Gastrocnemius medialis (tissue), 4 donors: ENCODE results near the gene ZNF490. TPM values are rescaled to one million over a fixed set of nuclear protein-coding genes. Genes with fewer than 3 reads are reported as not detected.
A peak's percentile ranks its signal among the peaks of the same experiment; 100 is the strongest.

Experiments
- ATAC-seq, 2 donors: fragments of 150-250 bp; one replicate each; pipeline ENCODE4 v1.9.1; 2016
- DNase-seq, 2 donors: peaks; one replicate each; pipeline ENCODE4 v3.0.0-alpha.2; 2019
- H3K27ac ChIP-seq, 4 donors: fragments of 200-600 bp; sonication (generic); 1 replicate in 1 of 4; 2 replicates in 3 of 4; pipeline ENCODE4 v1.5.1; 2016 to 2018; ENCODE audit warnings: mild to moderate bottlenecking in 2 of 4, moderate library complexity in 1 of 4
- H3K27me3 ChIP-seq, 3 donors: fragments of 200-600 bp; sonication (generic) in 2 of 3; 1 replicate in 1 of 3; 2 replicates in 2 of 3; pipeline versions ENCODE4 v1.5.1 to v1.6.0; 2016 to 2019; ENCODE audit warnings: mild to moderate bottlenecking in 1 of 3, moderate library complexity in 1 of 3
- H3K36me3 ChIP-seq, 2 donors: fragments of 200-600 bp; sonication (generic) in 1 of 2; one replicate each; pipeline ENCODE4 v1.5.1; 2017 to 2018
- H3K4me1 ChIP-seq, 2 donors: fragments of 200-600 bp; sonication (generic) in 1 of 2; one replicate each; pipeline ENCODE4 v1.5.1; 2016 to 2017; ENCODE audit warnings: mild to moderate bottlenecking in 2 of 2
- H3K4me3 ChIP-seq, 4 donors: fragments of 200-600 bp; sonication (generic) in 3 of 4; 1 replicate in 1 of 4; 2 replicates in 3 of 4; pipeline ENCODE4 v1.5.1; 2016 to 2019; ENCODE audit warnings: mild to moderate bottlenecking in 2 of 4
- H3K9me3 ChIP-seq, 3 donors: fragments of 200-600 bp; sonication (generic) in 2 of 3; 1 replicate in 1 of 3; 2 replicates in 2 of 3; pipeline ENCODE4 v1.5.1; 2016 to 2019
- POLR2A ChIP-seq, 2 donors: fragments of 450-650 bp; IDR thresholded peaks; one replicate each; pipeline ENCODE4 v1.6.1; 2017; ENCODE audit warnings: antibody characterized with exemption in 2 of 2, mild to moderate bottlenecking in 2 of 2, moderate library complexity in 2 of 2
- in situ Hi-C, 4 donors: fragments of 200-750 bp; cut with MboI; loops; one replicate each; pipeline versions ENCODE4 v1.15.0 to v1.8.0; 2017; ENCODE audit warnings: low sequenced_read_pairs in 4 of 4
- intact Hi-C: fragments of 100-400 bp; cut with DNase I; formaldehyde crosslinking; loops from one replicate; pipeline ENCODE4 v1.15.1; 2023; ENCODE audit warnings: low total_unique reads
- total RNA-seq, 4 donors: library from RNA; depleted of rRNA; stranded (reverse); fragments of >200 nt; gene quantifications; one replicate each; pipeline versions ENCODE4 v1.1.0 to v1.2.3, GENCODE V29; 2016
- TF ChIP-seq, protein P1 (sequence below), 5 experiments: fragments of 450-650 bp in 3 of 5; fragments of 200-600 bp in 2 of 5; sonication (generic) in 2 of 5; IDR thresholded peaks in 4 of 5; conservative IDR thresholded peaks in 1 of 5; 1 replicate in 4 of 5; 2 replicates in 1 of 5; pipeline ENCODE4 v1.5.1; 2016 to 2019; ENCODE audit warnings: antibody characterized with exemption in 5 of 5, mild to moderate bottlenecking in 3 of 5, moderate library complexity in 3 of 5

Gene ZNF490
- total RNA-seq, 4 donors from 2014 or later = 2.5 to 4.9 (median 2.9) TPM

DNA sequence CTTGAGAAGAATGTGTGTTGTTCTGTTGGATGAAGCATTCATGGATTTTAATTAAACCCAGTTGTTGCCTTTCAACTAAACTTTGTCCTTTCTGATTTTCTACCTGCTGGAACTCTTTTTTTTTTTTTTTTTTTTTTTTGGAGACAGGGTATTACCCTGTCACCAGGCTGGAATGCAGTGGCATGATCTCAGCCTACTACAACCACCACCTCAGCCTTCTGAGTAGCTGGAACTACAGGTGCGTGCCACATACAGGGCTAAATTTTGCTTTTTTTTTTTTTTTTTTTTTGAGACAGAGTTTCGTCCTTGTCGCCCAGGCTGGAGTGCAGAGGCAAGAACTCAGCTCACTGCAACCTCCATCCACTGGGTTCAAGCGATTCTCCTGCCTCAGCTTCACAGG is 7.0 kb upstream of the ZNF490 start:
- DNase-seq = no peak
- intact Hi-C loops = no loop called here
- in situ Hi-C loops = no loop called here

DNA sequence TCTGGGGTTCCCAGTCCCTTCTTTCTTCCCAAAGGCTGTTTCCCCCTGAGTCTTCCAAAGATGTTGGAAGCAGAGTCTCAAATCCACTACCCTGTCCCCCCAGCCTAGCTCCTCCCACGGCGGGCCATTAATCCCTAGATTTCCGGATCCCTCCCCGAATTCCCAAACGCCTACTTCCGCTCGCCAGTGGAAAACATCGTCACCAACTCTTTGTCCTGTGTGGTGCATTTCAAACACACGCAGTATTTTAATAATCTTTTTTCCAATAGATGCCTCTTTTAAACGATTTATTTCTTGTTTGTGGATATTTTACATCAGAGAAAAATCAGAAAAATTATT is 717 bp upstream of the ZNF490 start:
- peaks cover 0 to 27% of the 10 kb centered on the region in 2 donors for H3K36me3 ChIP-seq
- in situ Hi-C loops = no loop called here

More for the DNA sequence above, 7.0 kb upstream of the ZNF490 start:
- H3K4me3 ChIP-seq = no peak overlapping the region
- no peak for ATAC-seq
- peak overlapping the region in 1 of 4 donors; percentile 47 for H3K27ac ChIP-seq
- no peak for TF ChIP-seq POLR2A (IDR thresholded peaks at IDR 0.05)
- TF ChIP-seq, protein P1, sequence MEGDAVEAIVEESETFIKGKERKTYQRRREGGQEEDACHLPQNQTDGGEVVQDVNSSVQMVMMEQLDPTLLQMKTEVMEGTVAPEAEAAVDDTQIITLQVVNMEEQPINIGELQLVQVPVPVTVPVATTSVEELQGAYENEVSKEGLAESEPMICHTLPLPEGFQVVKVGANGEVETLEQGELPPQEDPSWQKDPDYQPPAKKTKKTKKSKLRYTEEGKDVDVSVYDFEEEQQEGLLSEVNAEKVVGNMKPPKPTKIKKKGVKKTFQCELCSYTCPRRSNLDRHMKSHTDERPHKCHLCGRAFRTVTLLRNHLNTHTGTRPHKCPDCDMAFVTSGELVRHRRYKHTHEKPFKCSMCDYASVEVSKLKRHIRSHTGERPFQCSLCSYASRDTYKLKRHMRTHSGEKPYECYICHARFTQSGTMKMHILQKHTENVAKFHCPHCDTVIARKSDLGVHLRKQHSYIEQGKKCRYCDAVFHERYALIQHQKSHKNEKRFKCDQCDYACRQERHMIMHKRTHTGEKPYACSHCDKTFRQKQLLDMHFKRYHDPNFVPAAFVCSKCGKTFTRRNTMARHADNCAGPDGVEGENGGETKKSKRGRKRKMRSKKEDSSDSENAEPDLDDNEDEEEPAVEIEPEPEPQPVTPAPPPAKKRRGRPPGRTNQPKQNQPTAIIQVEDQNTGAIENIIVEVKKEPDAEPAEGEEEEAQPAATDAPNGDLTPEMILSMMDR (IDR thresholded peaks at IDR 0.05 in 4 of 5, conservative IDR thresholded peaks at IDR 0.05 in 1 of 5) = no peak
- H3K4me1 ChIP-seq = peaks cover 16 to 35% of the 10 kb centered on the region in 2 donors
- no peaks in the 10 kb centered on the region for H3K27me3 ChIP-seq
- H3K36me3 ChIP-seq = peaks cover 0 to 13% of the 10 kb centered on the region in 2 donors
- no peaks in the 10 kb centered on the region for H3K9me3 ChIP-seq

DNA sequence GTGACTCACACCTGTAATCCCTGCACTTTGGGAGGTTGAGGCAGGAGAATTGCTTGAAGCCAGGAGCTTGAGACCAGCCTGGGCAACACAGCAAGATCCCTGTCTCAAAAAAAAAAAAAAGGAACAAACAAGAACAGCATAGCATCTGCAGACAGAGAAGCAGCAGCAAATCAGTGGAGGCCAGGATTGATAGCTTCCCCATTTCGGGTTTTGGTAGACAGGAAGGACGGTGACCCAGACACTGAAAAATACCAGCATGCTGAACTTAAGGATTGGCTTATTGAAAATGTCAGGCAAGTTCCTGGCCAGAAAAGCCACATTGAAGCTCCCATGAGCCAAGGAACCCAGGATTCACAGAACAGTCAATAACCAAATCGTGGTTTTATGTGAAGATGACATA is 3.0 kb downstream of the ZNF490 start:
- TF ChIP-seq POLR2A (IDR thresholded peaks at IDR 0.05) = no peak
- TF ChIP-seq, protein P1 (IDR thresholded peaks at IDR 0.05 in 4 of 5, conservative IDR thresholded peaks at IDR 0.05 in 1 of 5) = no peak
- in situ Hi-C loops = no loop called here

More for the DNA sequence above, 717 bp upstream of the ZNF490 start:
- H3K9me3 ChIP-seq = no peaks in the 10 kb centered on the region
- DNase-seq (peak; percentile 60 to 74), ATAC-seq (peak; percentile 82)
- H3K27ac ChIP-seq = peak overlapping the region; percentile 98 to 100 (median 99)
- TF ChIP-seq POLR2A (IDR thresholded peaks at IDR 0.05) = no peak
- TF ChIP-seq, protein P1 (IDR thresholded peaks at IDR 0.05 in 4 of 5, conservative IDR thresholded peaks at IDR 0.05 in 1 of 5) = no peak
- H3K4me1 ChIP-seq = peaks cover 28 to 45% of the 10 kb centered on the region in 2 donors
- H3K4me3 ChIP-seq = peak overlapping the region; percentile 81 to 100 (median 91)
- intact Hi-C loops = loop anchor here (2.0 kb wide), 2 partner anchors 57 to 687 kb away; partner anchors contain the start of gene ZNF700
- H3K27me3 ChIP-seq = no peaks in the 10 kb centered on the region

DNA sequence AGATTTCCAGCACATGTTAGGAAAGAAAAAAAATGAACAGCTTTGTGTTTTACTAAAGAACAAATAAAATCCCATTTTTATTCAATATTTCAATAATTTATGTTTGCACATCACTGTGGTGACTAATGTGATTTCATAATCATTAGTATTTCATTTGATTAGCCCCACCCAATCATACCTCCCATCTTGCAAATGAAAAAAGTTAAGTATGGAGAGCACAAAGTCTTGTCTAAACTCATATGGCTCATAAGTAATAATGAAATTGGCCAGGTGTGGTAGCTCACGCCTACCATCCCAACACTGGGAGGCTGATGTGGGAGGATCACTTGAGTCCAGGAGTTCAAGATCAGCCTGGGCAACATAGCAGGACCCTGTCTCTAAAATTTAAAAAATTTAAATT is 3.8 kb downstream of the ZNF490 start:
- Histone ChIP-seq H3K27me3 (no peaks in the 10 kb centered on the region), H3K4me3 (no peak overlapping the region), H3K4me1 (peaks cover 14 to 17% of the 10 kb centered on the region in 2 donors), H3K36me3 (peaks cover 0 to 13% of the 10 kb centered on the region in 2 donors), H3K27ac (no peak overlapping the region), H3K9me3 (no peaks in the 10 kb centered on the region)
- TF ChIP-seq, protein P1 (IDR thresholded peaks at IDR 0.05 in 4 of 5, conservative IDR thresholded peaks at IDR 0.05 in 1 of 5) = no peak
- TF ChIP-seq POLR2A (IDR thresholded peaks at IDR 0.05) = no peak
- ATAC-seq (no peak), DNase-seq (no peak)
- intact Hi-C loops = no loop called here
- in situ Hi-C loops = no loop called here

More for the DNA sequence above, 3.0 kb downstream of the ZNF490 start:
- H3K27ac ChIP-seq = no peak overlapping the region
- H3K27me3 ChIP-seq = no peaks in the 10 kb centered on the region
- ATAC-seq (no peak), DNase-seq (no peak)
- H3K4me1 ChIP-seq = peaks cover 18 to 25% of the 10 kb centered on the region in 2 donors
- no peaks in the 10 kb centered on the region for H3K9me3 ChIP-seq
- intact Hi-C loops = no loop called here
- peaks cover 0 to 14% of the 10 kb centered on the region in 2 donors for H3K36me3 ChIP-seq
- H3K4me3 ChIP-seq = no peak overlapping the region

DNA sequence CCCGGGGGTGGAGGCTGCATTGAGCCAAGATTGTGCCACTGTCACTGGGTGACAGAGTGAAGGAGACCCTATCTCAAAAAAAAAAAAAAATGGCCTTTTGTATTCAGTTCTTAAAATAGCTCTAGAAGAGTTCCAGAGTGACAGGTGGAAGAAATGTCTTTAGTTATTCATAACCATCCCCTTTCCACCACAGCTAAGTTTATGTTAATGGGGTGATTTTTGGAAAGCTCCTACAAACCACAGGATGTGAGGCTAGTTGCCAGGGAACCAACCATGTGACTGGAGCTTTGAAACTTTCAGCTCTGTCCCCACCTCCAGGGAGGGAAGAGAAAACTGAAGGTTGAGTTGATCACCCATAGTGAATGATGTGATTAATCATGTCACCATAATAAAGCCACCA is 6.9 kb downstream of the ZNF490 start:
- intact Hi-C loops (no loop called here), in situ Hi-C loops (no loop called here)
- no peak for TF ChIP-seq POLR2A (IDR thresholded peaks at IDR 0.05)
- TF ChIP-seq, protein P1 (IDR thresholded peaks at IDR 0.05 in 4 of 5, conservative IDR thresholded peaks at IDR 0.05 in 1 of 5) = no peak
- ATAC-seq (no peak), DNase-seq (no peak)
- peaks cover 0 to 11% of the 10 kb centered on the region in 2 donors for H3K36me3 ChIP-seq
- H3K4me3 ChIP-seq = no peak overlapping the region
- no peak overlapping the region for H3K27ac ChIP-seq
- H3K4me1 ChIP-seq = no peaks in the 10 kb centered on the region
- H3K27me3 ChIP-seq = no peaks in the 10 kb centered on the region
- H3K9me3 ChIP-seq = no peaks in the 10 kb centered on the region
